ENCODE measurements around the gene EPN1.

GRCh38 chr19:55723491-55723890 lies 48.5 kb downstream of the EPN1 start:
- no peak for TF ChIP-seq CTCF (IDR thresholded peaks at IDR 0.05; ENCODE audit: low read depth, low read length)
- TF ChIP-seq MAX (IDR thresholded peaks at IDR 0.05; ENCODE audit: low read depth, low read length): no peak

Data from NB4 (cell line).